ENCODE data around the gene LPAR1.

Gene LPAR1

DNA sequence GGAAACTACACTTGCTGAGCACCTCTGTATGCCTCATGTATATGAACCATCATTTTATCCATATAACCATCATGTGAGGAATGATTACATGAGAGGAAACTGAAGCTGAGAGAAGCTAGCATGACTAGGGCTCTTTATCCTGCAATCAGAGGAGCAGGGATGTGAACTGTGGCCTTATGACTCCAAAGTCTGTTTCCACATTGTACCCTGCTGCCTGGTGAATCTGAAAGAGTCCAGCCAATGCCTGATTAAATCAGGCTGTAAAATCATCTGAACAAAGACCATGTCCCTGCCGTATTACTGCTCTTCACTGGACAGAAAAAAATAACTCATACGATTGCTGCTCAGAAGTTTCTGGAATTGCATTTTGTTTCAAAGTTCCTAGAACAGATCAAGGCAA, 67.0 kb downstream of the LPAR1 start:
- H3K36me3 ChIP-seq, result no peaks in the 10 kb centered on the region
- no peaks in the 10 kb centered on the region for H3K4me1 ChIP-seq
- DNase-seq, result no peak
- H3K9me3 ChIP-seq, result no peaks in the 10 kb centered on the region
- TF ChIP-seq, protein P1, sequence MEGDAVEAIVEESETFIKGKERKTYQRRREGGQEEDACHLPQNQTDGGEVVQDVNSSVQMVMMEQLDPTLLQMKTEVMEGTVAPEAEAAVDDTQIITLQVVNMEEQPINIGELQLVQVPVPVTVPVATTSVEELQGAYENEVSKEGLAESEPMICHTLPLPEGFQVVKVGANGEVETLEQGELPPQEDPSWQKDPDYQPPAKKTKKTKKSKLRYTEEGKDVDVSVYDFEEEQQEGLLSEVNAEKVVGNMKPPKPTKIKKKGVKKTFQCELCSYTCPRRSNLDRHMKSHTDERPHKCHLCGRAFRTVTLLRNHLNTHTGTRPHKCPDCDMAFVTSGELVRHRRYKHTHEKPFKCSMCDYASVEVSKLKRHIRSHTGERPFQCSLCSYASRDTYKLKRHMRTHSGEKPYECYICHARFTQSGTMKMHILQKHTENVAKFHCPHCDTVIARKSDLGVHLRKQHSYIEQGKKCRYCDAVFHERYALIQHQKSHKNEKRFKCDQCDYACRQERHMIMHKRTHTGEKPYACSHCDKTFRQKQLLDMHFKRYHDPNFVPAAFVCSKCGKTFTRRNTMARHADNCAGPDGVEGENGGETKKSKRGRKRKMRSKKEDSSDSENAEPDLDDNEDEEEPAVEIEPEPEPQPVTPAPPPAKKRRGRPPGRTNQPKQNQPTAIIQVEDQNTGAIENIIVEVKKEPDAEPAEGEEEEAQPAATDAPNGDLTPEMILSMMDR (IDR thresholded peaks at IDR 0.05; ENCODE audit: low read depth, low read length), result no peak
- H3K27me3 ChIP-seq, result no peaks in the 10 kb centered on the region
- no peak overlapping the region for H3K4me3 ChIP-seq (ENCODE audit: low read depth, low read length)

DNA sequence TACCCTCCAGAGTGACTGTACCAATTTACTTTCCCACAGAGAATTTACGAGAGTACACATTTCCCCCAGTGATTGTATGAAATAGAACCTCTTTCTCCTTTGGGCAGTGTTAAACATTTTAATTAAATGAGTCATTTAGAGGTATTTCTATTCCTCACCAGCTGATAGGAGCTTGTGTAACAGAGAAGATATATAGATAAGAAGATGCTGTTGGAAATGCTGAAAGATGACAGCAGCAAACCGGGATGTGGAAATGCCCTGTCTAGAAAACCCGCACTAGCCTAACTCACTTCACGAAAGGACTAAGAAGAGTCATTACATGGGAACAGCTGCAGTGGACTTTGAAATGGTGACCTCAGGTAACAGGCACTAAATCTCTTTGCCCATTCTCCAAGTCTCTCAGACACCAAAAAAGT, 68.3 kb downstream of the LPAR1 start:
- H3K36me3 ChIP-seq, result no peaks in the 10 kb centered on the region
- no peak for DNase-seq
- H3K27me3 ChIP-seq, result no peaks in the 10 kb centered on the region
- H3K4me1 ChIP-seq, result no peaks in the 10 kb centered on the region
- TF ChIP-seq, protein P1 (IDR thresholded peaks at IDR 0.05; ENCODE audit: low read depth, low read length), result no peak
- H3K4me3 ChIP-seq (ENCODE audit: low read depth, low read length), result no peak overlapping the region
- H3K9me3 ChIP-seq, result no peaks in the 10 kb centered on the region; the same call in 1 of the 2 replicates

DNA sequence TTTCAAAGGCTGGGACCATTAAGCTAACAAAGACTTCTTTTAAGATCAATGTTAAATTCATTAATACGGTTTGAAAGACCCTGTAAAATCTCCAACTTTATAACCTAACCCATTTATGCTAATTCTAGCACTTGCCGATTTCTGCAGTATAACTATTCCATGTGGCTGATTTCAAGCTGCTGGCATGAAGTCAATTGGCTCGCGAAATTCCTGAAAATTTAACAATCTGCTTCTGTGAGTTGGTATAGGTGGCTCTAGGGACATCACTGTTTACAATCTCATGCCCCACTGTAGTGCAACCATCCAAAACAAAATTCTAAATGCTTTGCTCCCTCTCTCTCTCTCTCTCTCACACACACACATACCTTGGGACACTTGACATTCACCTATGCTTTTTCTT, 70.2 kb downstream of the LPAR1 start:
- H3K27me3 ChIP-seq, result no peaks in the 10 kb centered on the region
- peaks cover 2% of the 10 kb centered on the region; the same call in 1 of the 2 replicates for H3K4me1 ChIP-seq
- H3K36me3 ChIP-seq, result no peaks in the 10 kb centered on the region
- DNase-seq, result no peak
- H3K9me3 ChIP-seq, result no peaks in the 10 kb centered on the region; the same call in 1 of the 2 replicates
- TF ChIP-seq, protein P1 (IDR thresholded peaks at IDR 0.05; ENCODE audit: low read depth, low read length), result no peak
- H3K4me3 ChIP-seq (ENCODE audit: low read depth, low read length), result no peak overlapping the region

DNA sequence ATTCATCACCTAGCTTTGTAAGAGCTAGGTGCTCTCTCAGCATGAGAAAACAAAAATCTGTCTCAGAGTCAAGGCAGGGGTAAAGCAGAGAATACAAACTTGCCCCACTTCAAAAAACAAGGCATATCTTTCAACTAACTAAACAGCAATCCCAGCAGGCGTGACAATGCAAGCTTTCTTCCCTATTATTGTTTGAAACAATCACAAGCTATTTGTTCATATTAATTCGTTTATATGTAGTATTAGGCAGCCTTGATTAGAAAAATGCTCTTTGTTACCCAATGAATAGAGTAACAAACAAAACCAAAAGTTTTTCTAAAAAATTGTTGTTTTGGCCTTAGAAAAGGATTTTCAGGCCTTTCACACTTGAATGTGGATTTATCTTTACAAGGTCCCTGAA, 71.1 kb downstream of the LPAR1 start:
- TF ChIP-seq, protein P1 (IDR thresholded peaks at IDR 0.05; ENCODE audit: low read depth, low read length), result no peak
- Histone ChIP-seq H3K36me3 (no peaks in the 10 kb centered on the region), H3K4me3 (ENCODE audit: low read depth, low read length) (no peak overlapping the region), H3K27me3 (no peaks in the 10 kb centered on the region), H3K9me3 (no peaks in the 10 kb centered on the region; the same call in 1 of the 2 replicates), H3K4me1 (peaks cover 7% of the 10 kb centered on the region)
- DNase-seq, result no peak

DNA sequence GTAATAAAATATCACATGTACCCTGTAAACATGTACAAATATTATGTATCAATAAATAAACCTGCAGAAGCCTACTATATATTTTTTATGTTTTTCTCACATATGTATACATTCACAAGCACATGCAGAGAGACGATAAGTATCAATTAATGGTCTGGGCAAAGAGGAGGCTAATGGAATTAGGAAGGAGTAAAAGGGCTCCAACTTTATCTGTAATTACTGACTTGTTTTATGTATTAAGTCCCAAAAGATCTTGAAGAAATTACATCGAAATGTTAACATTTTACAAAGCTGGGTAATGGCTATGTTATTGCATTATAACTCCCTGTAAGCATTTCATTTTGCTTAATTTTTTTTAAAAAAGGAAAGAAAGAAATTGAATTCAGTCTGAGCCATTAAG, 78.0 kb downstream of the LPAR1 start:
- H3K36me3 ChIP-seq, result no peaks in the 10 kb centered on the region
- peaks cover 15% of the 10 kb centered on the region for H3K4me1 ChIP-seq

DNA sequence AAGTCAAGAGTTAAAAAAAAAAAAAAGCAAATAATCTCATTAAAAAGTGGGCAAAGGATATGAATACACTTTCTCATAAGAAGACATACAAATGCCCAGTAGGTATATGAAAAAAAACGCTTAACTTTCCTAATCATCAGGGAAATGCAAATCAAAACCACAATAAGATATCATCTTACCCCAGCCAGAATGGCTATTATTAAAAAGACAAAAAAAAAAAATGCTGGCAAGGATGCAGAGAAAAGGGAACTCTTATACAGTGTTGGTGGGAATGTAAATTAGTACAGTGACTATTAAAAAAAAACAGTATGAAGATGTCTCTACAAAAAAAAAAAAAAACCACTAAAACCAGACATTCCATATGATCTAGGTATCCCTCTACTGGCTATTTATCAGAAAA, 79.4 kb downstream of the LPAR1 start:
- TF ChIP-seq, protein P1 (IDR thresholded peaks at IDR 0.05; ENCODE audit: low read depth, low read length), result no peak
- no peaks in the 10 kb centered on the region for H3K27me3 ChIP-seq
- H3K4me3 ChIP-seq (ENCODE audit: low read depth, low read length), result no peak overlapping the region
- H3K36me3 ChIP-seq, result no peaks in the 10 kb centered on the region
- DNase-seq, result no peak
- H3K9me3 ChIP-seq, result no peaks in the 10 kb centered on the region
- peaks cover 15% of the 10 kb centered on the region for H3K4me1 ChIP-seq

More for the DNA sequence above, 78.0 kb downstream of the LPAR1 start:
- no peak for DNase-seq
- Histone ChIP-seq H3K9me3 (no peaks in the 10 kb centered on the region), H3K4me3 (ENCODE audit: low read depth, low read length) (no peak overlapping the region), H3K27me3 (no peaks in the 10 kb centered on the region)
- TF ChIP-seq, protein P1 (IDR thresholded peaks at IDR 0.05; ENCODE audit: low read depth, low read length), result no peak

Measured in BE2C (cell line).